HTERT RPE-1 (cell line): ENCODE results near the gene STC2.
"Not testable (repeated sequence)": the region's sequence is repeated elsewhere in the genome, so short reads cannot be mapped to it uniquely, and the experiment has no call there.

Source experiments
- in situ Hi-C: fragments of 300-500 bp; cut with MboI; formaldehyde crosslinking; loops from 4 replicates; pipeline ENCODE4 v1.14.3; 2020; ENCODE audit warnings: low sequenced_read_pairs

Gene STC2

GRCh38 chr5:173327948-173328843 lies at the start of gene STC2:
STC2 (minus strand) TSS chr5:173328414; CDS start chr5:173328193, 221 bp downstream.
- in situ Hi-C loops: no loop called here

- in situ Hi-C loops: no loop called here
Measured at GRCh38 chr5:173371400-173371799, 43.2 kb upstream of the STC2 start.

- in situ Hi-C loops: not testable (repeated sequence)
Measured at GRCh38 chr5:173363406-173363805, 35.2 kb upstream of the STC2 start.

GRCh38 chr5:173355561-173355960 lies 27.3 kb upstream of the STC2 start:
- in situ Hi-C loops: no loop called here

- in situ Hi-C loops: no loop called here
Measured at GRCh38 chr5:173354645-173355044, 26.4 kb upstream of the STC2 start.

- in situ Hi-C loops: no loop called here
Measured at GRCh38 chr5:173352366-173353349, 24.4 kb upstream of the STC2 start.

- in situ Hi-C loops: no loop called here
Measured at GRCh38 chr5:173342813-173343755, 14.9 kb upstream of the STC2 start.

- in situ Hi-C loops: no loop called here
Measured at GRCh38 chr5:173341961-173342430, 13.8 kb upstream of the STC2 start.

GRCh38 chr5:173340984-173341383 lies 12.8 kb upstream of the STC2 start:
- in situ Hi-C loops: no loop called here

- in situ Hi-C loops: no loop called here
Measured at GRCh38 chr5:173340451-173340850, 12.2 kb upstream of the STC2 start.

- in situ Hi-C loops: no loop called here
Measured at GRCh38 chr5:173339286-173339685, 11.1 kb upstream of the STC2 start.

- in situ Hi-C loops: no loop called here
Measured at GRCh38 chr5:173338380-173339015, 10.3 kb upstream of the STC2 start.

- in situ Hi-C loops: no loop called here
Measured at GRCh38 chr5:173334808-173335207, 6.6 kb upstream of the STC2 start.

GRCh38 chr5:173333925-173334661 lies 5.9 kb upstream of the STC2 start:
- in situ Hi-C loops: no loop called here

GRCh38 chr5:173331956-173332479 lies 3.8 kb upstream of the STC2 start:
- in situ Hi-C loops: no loop called here

GRCh38 chr5:173331287-173331686 lies 3.1 kb upstream of the STC2 start:
- in situ Hi-C loops: no loop called here

- in situ Hi-C loops: no loop called here
Measured at GRCh38 chr5:173330338-173331206, 2.4 kb upstream of the STC2 start.
